ENCODE results near the gene YY1.
"Not testable (repeated sequence)": the region's sequence is repeated elsewhere in the genome, so short reads cannot be mapped to it uniquely, and the experiment has no call there.

YY1 gene

GRCh38 chr14:100282083-100282350 lies 43.1 kb downstream of the YY1 start:
- H3K18ac ChIP-seq (ENCODE audit: low read depth in 1 of 2, low read length in 2 of 2), result no peak overlapping the region
- no peak overlapping the region for H4K8ac ChIP-seq (ENCODE audit: low read length)
- no peak overlapping the region for H3K4ac ChIP-seq (ENCODE audit: low read depth in 1 of 2, low read length in 2 of 2)
- no peak overlapping the region for H3K4me3 ChIP-seq (ENCODE audit: insufficient read depth in 1 of 2, low read depth in 1 of 2, low read length in 2 of 2)
- no peak overlapping the region for H3K9ac ChIP-seq (ENCODE audit: low read length)
- no peak overlapping the region for H2BK5ac ChIP-seq (ENCODE audit: low read depth, low read length, poor library complexity, severe bottlenecking)
- H2AK5ac ChIP-seq (ENCODE audit: low read length, severe bottlenecking), result no peak overlapping the region
- peaks cover 30% of the 10 kb centered on the region for H3K4me1 ChIP-seq (ENCODE audit: control insufficient read depth, insufficient read depth, low read depth, low read length)
- H3K23ac ChIP-seq (ENCODE audit: low read length in 2 of 2), result no peak overlapping the region
- no peak overlapping the region for H2BK12ac ChIP-seq (ENCODE audit: low read length in 2 of 2)
- no peaks in the 10 kb centered on the region for H3K27me3 ChIP-seq (ENCODE audit: control insufficient read depth in 1 of 2, insufficient read depth in 1 of 2, low read length in 2 of 2)
- H3K4me2 ChIP-seq (ENCODE audit: low read length, poor library complexity, severe bottlenecking), result no peak overlapping the region
- no peak overlapping the region for H3K14ac ChIP-seq (ENCODE audit: low read length in 2 of 2)
- H3K36me3 ChIP-seq (ENCODE audit: control insufficient read depth in 1 of 2, insufficient read depth in 2 of 2, low read depth in 1 of 2, low read length in 2 of 2), result peaks cover 13 to 31% of the 10 kb centered on the region in 2 experiments
- no peaks in the 10 kb centered on the region for H3K9me3 ChIP-seq (ENCODE audit: control insufficient read depth, low read length)
- H2BK120ac ChIP-seq (ENCODE audit: low read depth, low read length), result no peak overlapping the region
- H3K27ac ChIP-seq (ENCODE audit: low read length, poor library complexity, severe bottlenecking), result no peak overlapping the region
- no peak for DNase-seq
- H4K91ac ChIP-seq (ENCODE audit: low read length), result no peak overlapping the region
- no peak overlapping the region for H2BK15ac ChIP-seq (ENCODE audit: low read depth, poor library complexity, severe bottlenecking)
- H2AFZ ChIP-seq (ENCODE audit: low read depth, low read length), result no peak overlapping the region
- H3K79me1 ChIP-seq (replicated peaks; ENCODE audit: low read length, poor library complexity, severe bottlenecking), result peaks cover 35% of the 10 kb centered on the region
- WGBS, result 94% methylated on average over 7 of the region's 7 CpGs

GRCh38 chr14:100282766-100283419 lies 43.9 kb downstream of the YY1 start:
- no peak overlapping the region for H2BK5ac ChIP-seq (ENCODE audit: low read depth, low read length, poor library complexity, severe bottlenecking)
- DNase-seq, result no peak
- H3K23ac ChIP-seq (ENCODE audit: low read length in 2 of 2), result no peak overlapping the region
- no peak overlapping the region for H3K9ac ChIP-seq (ENCODE audit: low read length)
- H3K4ac ChIP-seq (ENCODE audit: low read depth in 1 of 2, low read length in 2 of 2), result no peak overlapping the region
- H3K14ac ChIP-seq (ENCODE audit: low read length in 2 of 2), result no peak overlapping the region
- H2BK12ac ChIP-seq (ENCODE audit: low read length in 2 of 2), result no peak overlapping the region
- H2BK120ac ChIP-seq (ENCODE audit: low read depth, low read length), result no peak overlapping the region
- no peaks in the 10 kb centered on the region for H3K9me3 ChIP-seq (ENCODE audit: control insufficient read depth, low read length)
- peaks cover 35% of the 10 kb centered on the region for H3K4me1 ChIP-seq (ENCODE audit: control insufficient read depth, insufficient read depth, low read depth, low read length)
- H2BK15ac ChIP-seq (ENCODE audit: low read depth, poor library complexity, severe bottlenecking), result no peak overlapping the region
- no peak overlapping the region for H3K18ac ChIP-seq (ENCODE audit: low read depth in 1 of 2, low read length in 2 of 2)
- H3K4me2 ChIP-seq (ENCODE audit: low read length, poor library complexity, severe bottlenecking), result no peak overlapping the region
- H2AFZ ChIP-seq (ENCODE audit: low read depth, low read length), result no peak overlapping the region
- H3K4me3 ChIP-seq (ENCODE audit: insufficient read depth in 1 of 2, low read depth in 1 of 2, low read length in 2 of 2), result no peak overlapping the region
- no peaks in the 10 kb centered on the region for H3K27me3 ChIP-seq (ENCODE audit: control insufficient read depth in 1 of 2, insufficient read depth in 1 of 2, low read length in 2 of 2)
- no peak overlapping the region for H4K91ac ChIP-seq (ENCODE audit: low read length)
- H3K79me1 ChIP-seq (replicated peaks; ENCODE audit: low read length, poor library complexity, severe bottlenecking), result peaks cover 32% of the 10 kb centered on the region
- no peak overlapping the region for H4K8ac ChIP-seq (ENCODE audit: low read length)
- H3K36me3 ChIP-seq (ENCODE audit: control insufficient read depth in 1 of 2, insufficient read depth in 2 of 2, low read depth in 1 of 2, low read length in 2 of 2), result peaks cover 5 to 29% of the 10 kb centered on the region in 2 experiments
- no peak overlapping the region for H2AK5ac ChIP-seq (ENCODE audit: low read length, severe bottlenecking)
- no peak overlapping the region for H3K27ac ChIP-seq (ENCODE audit: low read length, poor library complexity, severe bottlenecking)
- WGBS, result 97% methylated on average over 9 of the region's 9 CpGs

- H3K4me3 ChIP-seq (ENCODE audit: insufficient read depth in 1 of 2, low read depth in 1 of 2, low read length in 2 of 2); H3K9ac ChIP-seq (ENCODE audit: low read length); H3K27me3 ChIP-seq (ENCODE audit: control insufficient read depth in 1 of 2, insufficient read depth in 1 of 2, low read length in 2 of 2); H2BK12ac ChIP-seq (ENCODE audit: low read length in 2 of 2); H3K18ac ChIP-seq (ENCODE audit: low read depth in 1 of 2, low read length in 2 of 2); H3K4me2 ChIP-seq (ENCODE audit: low read length, poor library complexity, severe bottlenecking); H2AK5ac ChIP-seq (ENCODE audit: low read length, severe bottlenecking); H2AFZ ChIP-seq (ENCODE audit: low read depth, low read length); H3K14ac ChIP-seq (ENCODE audit: low read length in 2 of 2); H3K23ac ChIP-seq (ENCODE audit: low read length in 2 of 2); DNase-seq; H4K8ac ChIP-seq (ENCODE audit: low read length); H3K9me3 ChIP-seq (ENCODE audit: control insufficient read depth, low read length); H3K27ac ChIP-seq (ENCODE audit: low read length, poor library complexity, severe bottlenecking); H3K4ac ChIP-seq (ENCODE audit: low read depth in 1 of 2, low read length in 2 of 2); H4K91ac ChIP-seq (ENCODE audit: low read length); H2BK15ac ChIP-seq (ENCODE audit: low read depth, poor library complexity, severe bottlenecking); H2BK120ac ChIP-seq (ENCODE audit: low read depth, low read length); H2BK5ac ChIP-seq (ENCODE audit: low read depth, low read length, poor library complexity, severe bottlenecking): not testable (repeated sequence)
- Histone ChIP-seq H3K79me1 (replicated peaks; ENCODE audit: low read length, poor library complexity, severe bottlenecking) (peaks cover 32% of the 10 kb centered on the region), H3K36me3 (ENCODE audit: control insufficient read depth in 1 of 2, insufficient read depth in 2 of 2, low read depth in 1 of 2, low read length in 2 of 2) (peaks cover 5 to 29% of the 10 kb centered on the region in 2 experiments), H3K4me1 (ENCODE audit: control insufficient read depth, insufficient read depth, low read depth, low read length) (peaks cover 35% of the 10 kb centered on the region)
- 96% methylated on average over 9 of the region's 9 CpGs for WGBS
Measured at GRCh38 chr14:100283436-100283835, 44.5 kb downstream of the YY1 start.

GRCh38 chr14:100283984-100284881 lies 45.3 kb downstream of the YY1 start:
- Histone ChIP-seq H2BK5ac (ENCODE audit: low read depth, low read length, poor library complexity, severe bottlenecking) (no peak overlapping the region), H2BK12ac (ENCODE audit: low read length in 2 of 2) (no peak overlapping the region), H4K8ac (ENCODE audit: low read length) (peak overlapping the region; percentile 20), H3K9me3 (ENCODE audit: control insufficient read depth, low read length) (no peaks in the 10 kb centered on the region), H3K4me2 (ENCODE audit: low read length, poor library complexity, severe bottlenecking) (no peak overlapping the region), H3K36me3 (ENCODE audit: control insufficient read depth in 1 of 2, insufficient read depth in 2 of 2, low read depth in 1 of 2, low read length in 2 of 2) (peaks cover 5 to 34% of the 10 kb centered on the region in 2 experiments), H2BK120ac (ENCODE audit: low read depth, low read length) (no peak overlapping the region), H3K18ac (ENCODE audit: low read depth in 1 of 2, low read length in 2 of 2) (peak overlapping the region in 1 of 2 experiments; percentile 12), H2AK5ac (ENCODE audit: low read length, severe bottlenecking) (peak overlapping the region; percentile 70), H2BK15ac (ENCODE audit: low read depth, poor library complexity, severe bottlenecking) (no peak overlapping the region), H3K23ac (ENCODE audit: low read length in 2 of 2) (no peak overlapping the region), H3K9ac (ENCODE audit: low read length) (peak overlapping the region; percentile 90), H3K14ac (ENCODE audit: low read length in 2 of 2) (no peak overlapping the region), H3K4me1 (ENCODE audit: control insufficient read depth, insufficient read depth, low read depth, low read length) (peaks cover 36% of the 10 kb centered on the region), H3K27ac (ENCODE audit: low read length, poor library complexity, severe bottlenecking) (no peak overlapping the region), H2AFZ (ENCODE audit: low read depth, low read length) (no peak overlapping the region), H4K91ac (ENCODE audit: low read length) (no peak overlapping the region), H3K27me3 (ENCODE audit: control insufficient read depth in 1 of 2, insufficient read depth in 1 of 2, low read length in 2 of 2) (no peaks in the 10 kb centered on the region), H3K4ac (ENCODE audit: low read depth in 1 of 2, low read length in 2 of 2) (peak overlapping the region in 1 of 2 experiments; percentile 13), H3K4me3 (ENCODE audit: insufficient read depth in 1 of 2, low read depth in 1 of 2, low read length in 2 of 2) (peak overlapping the region in 1 of 2 experiments; percentile 82), H3K79me1 (replicated peaks; ENCODE audit: low read length, poor library complexity, severe bottlenecking) (peaks cover 34% of the 10 kb centered on the region)
- DNase-seq, result no peak
- WGBS, result 86% methylated on average over 26 of the region's 26 CpGs

All from mesenchymal stem cell (in vitro differentiated cells and primary cell).